NCI-H524 treated with DMSO at 0.1 percent for 48 hours (cell line): ENCODE results near the gene GSPT1.

Experiments
- DNase-seq: peaks from one replicate; lab custom pipeline; 2025; lab: John Stamatoyannopoulos, UW

GSPT1 gene

DNA sequence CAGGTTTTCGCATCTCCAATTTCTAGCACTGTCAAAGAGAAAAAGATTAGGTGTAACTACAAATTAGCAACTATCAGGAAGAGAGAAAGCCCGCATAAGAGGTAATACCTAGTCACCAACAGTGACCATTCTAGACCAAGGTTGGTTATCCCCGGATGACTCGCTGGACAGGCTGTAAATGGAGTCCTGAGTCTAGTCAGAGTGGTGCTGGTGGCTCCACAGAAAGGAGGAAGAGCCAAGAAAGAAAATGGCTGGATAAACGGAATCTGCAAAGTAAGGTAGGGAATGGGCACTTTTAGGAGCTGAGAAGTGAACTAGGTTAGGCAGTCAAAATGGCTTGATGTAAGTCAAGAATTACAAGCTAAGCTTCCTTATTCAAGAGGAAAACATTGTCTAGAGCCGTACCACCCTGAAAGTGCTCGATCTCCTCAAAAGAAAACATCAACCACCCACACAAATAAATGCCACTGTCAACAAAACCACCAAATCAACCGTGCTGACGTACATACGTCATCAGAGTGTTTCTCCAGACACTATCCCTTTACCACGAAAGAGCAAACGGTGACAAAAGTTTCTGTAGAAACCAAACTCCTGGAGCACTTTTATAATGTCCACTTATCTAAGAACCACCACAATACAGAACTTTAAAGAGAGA, 2.2 kb downstream of the GSPT1 start:
- no peak for DNase-seq

DNA sequence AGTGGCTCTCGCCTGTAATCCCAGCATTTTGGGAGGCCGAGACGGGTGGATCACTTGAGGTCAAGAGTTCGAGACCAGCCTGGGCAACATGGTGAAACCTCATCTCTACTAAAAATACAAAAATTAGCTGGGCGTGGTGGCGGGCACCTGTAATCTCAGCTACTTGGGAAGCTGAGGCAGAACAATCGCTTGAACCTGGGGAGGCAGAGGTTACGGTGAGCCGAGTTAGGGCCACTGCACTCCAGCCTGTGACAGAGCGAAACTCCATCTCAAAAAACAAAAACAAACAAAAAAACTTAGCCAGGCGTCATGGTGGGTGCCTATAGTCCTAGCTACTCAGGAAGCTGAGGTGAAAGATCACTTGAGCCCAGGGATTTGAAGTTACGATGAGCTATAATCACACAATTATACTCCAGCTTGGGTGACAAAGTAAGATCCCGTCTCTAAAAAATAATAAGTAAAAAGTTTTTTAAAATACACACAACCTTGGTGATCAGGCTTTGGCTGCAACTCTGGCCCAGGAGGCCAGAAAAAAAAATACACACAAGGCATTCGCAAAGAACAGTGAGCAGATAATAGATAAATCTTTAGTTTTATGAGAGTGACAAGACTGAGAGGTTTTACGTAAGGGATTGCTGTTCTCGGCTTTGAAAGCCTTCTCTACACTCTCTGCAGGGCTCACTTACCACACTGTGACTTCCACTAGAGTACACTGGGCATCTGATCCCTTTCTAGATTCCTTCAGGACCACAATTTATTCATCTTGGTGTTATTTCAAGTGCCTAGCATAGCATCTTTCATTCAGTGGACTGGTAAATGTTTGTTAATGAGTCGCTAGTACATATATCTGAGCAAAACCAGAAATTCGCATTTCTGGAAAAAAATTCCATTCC, 5.9 kb downstream of the GSPT1 start:
- DNase-seq = no peak

GRCh38 chr16:11907160-11907970, 8.4 kb downstream of the GSPT1 start:
- DNase-seq = no peak

DNA sequence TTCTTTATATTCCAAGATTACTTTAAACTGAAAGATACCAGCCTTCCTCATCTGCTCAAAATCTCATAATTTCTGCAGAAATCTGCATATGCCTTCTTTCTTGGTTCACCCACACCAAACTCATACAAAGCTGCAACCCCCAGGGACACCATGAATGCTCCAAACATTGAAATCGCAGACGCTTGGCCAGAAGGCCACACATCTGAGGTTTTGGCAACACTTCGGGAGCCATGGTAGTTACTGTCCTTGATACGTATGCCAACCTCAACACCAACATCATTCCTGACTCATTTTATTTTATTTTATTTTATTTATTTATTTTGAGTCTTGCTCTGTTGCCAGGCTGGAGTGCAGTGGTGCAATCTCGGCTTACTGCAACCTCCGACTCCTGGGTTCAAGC, 11.8 kb downstream of the GSPT1 start:
- no peak for DNase-seq

- DNase-seq = no peak
These were observed 14.7 kb downstream of the GSPT1 start for GRCh38 chr16:11901091-11901490.

- no peak for DNase-seq
These were observed 19.1 kb downstream of the GSPT1 start for GRCh38 chr16:11896486-11897176.

DNA sequence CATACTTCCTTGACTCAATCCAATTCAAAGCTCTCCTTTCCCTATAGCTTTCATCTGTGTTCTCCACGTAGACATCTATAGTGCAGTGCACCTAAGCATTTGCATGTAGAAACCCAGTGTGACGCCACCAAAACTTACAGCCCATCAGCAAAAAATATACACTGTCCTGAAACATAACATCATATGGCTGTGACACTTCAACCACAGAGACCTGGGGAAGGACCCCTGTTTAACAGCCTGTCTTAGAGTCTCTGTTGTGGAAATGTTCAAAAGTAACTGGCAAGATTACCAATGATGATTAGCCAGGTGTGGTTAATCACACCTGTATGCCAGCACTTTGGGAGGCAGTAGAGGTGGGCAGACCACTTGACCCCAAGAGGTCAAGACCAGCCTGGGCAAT, 22.2 kb downstream of the GSPT1 start:
- no peak for DNase-seq

DNA sequence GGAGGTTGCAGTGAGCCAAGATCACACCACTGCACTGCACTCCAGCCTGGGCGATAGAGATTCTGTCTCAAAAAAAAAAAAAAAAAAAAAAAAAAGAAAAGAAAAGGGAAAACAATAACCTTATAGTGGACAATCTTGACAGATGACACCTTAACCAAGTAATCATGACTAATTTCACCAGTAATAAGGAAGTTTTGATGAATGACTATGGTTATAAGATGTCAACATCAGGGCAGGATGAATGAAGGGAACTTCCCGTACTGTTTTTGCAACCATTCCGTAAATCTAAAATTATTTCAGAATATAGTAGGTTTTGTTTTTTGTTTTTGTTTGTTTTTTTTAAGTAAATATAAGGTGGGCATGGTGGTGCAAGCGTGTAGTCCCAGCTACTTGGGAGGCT, 23.0 kb downstream of the GSPT1 start:
- DNase-seq = no peak

GRCh38 chr16:11890231-11890965, 25.4 kb downstream of the GSPT1 start:
- no peak for DNase-seq

- DNase-seq = no peak
These were observed 28.9 kb downstream of the GSPT1 start for GRCh38 chr16:11886881-11887280.

- no peak for DNase-seq
These were observed 31.7 kb downstream of the GSPT1 start for GRCh38 chr16:11884035-11884434.

DNA sequence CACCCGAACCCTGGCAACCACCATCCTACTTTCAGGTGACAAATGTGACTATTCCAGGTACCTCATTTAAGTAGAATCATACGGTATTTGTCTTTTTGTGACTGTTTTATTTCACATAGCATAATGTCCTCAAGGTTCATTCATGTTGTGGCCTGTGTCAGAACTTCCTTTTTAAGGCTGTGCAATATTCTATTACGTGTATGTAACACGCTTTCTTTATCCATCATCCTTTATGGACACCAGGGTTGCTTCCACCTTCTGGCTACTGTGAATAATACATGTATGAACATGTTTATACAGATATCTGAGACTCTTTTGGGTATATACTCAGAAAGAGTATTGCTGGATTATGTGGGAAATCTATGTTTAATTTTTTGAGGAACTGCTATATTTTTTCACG, 35.7 kb downstream of the GSPT1 start:
- no peak for DNase-seq

- no peak for DNase-seq
These were observed 38.4 kb downstream of the GSPT1 start for GRCh38 chr16:11877374-11877773.

DNA sequence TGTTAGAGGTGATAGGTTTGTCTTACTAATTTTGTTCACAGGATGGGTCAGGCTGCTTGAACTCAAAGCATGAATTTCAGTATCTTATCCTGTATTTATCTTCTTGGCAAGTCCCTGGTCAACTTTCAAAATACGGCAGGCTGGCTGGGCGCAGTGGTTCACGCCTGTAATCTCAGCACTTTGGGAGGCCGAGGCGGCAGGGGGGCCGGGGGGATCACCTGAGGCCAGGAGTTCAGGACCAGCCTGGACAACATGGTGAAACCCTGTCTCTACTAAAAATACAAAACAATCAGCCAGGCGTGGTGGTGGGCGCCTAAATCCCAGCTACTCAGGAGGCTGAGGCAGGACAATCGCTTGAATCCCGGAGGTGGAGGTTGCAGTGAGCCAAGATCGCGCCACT, 39.5 kb downstream of the GSPT1 start:
- DNase-seq = no peak

- DNase-seq = no peak
These were observed 40.0 kb downstream of the GSPT1 start for GRCh38 chr16:11875721-11876120.

- peak; percentile 52 for DNase-seq
These were observed 44.6 kb downstream of the GSPT1 start for GRCh38 chr16:11871193-11871592.

GRCh38 chr16:11870399-11870798, 45.4 kb downstream of the GSPT1 start:
- no peak for DNase-seq

- no peak for DNase-seq
These were observed 46.2 kb downstream of the GSPT1 start for GRCh38 chr16:11869353-11870228.

DNA sequence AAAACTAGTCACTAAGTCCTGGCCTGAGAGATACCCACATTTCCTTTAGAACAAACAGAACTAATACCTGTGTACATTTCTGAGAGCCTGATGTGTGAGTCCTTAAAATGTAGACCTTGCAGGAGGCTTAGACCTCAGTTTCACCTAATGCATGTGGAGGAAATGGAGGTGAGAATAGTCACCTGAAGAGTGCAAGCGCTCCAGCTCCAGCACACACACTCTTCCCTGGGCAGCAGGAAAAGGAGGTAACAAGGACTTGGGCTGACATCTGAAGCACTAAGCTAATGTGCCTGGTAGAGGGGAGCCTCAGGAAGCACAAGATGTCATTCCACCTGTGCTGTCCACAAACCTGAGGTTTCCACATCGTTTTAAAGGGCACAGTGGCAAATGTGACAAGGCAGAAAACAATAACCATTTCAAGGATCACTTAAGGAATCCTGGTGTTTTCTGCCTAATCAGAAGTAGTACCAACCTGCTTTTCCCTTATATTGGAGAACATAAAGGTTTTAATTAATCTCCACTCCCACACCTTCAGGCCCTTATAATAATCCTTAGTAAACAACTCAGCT, 47.3 kb downstream of the GSPT1 start:
- no peak for DNase-seq

GRCh38 chr16:11862489-11862888, 53.3 kb downstream of the GSPT1 start:
- DNase-seq = no peak
